GM21619 (cell line): ENCODE data around the gene CCDC171.

Source experiments
- ATAC-seq: cut with Tn5 transposase; IDR thresholded peaks from one replicate; pipeline ENCODE4 v1.9.1; 2021; ENCODE audit not compliant: unreplicated experiment

CCDC171 gene

GRCh38 chr9:15856591-15856990 lies 303.7 kb downstream of the CCDC171 start:
- ATAC-seq, result no peak

GRCh38 chr9:15867334-15867733 lies 314.5 kb downstream of the CCDC171 start:
- ATAC-seq, result no peak

GRCh38 chr9:15867988-15868387 lies 315.1 kb downstream of the CCDC171 start:
- no peak for ATAC-seq

- ATAC-seq, result peak; percentile 66
Observed at GRCh38 chr9:15873573-15874177, 320.8 kb downstream of the CCDC171 start.

GRCh38 chr9:15882328-15882727 lies 329.5 kb downstream of the CCDC171 start:
- ATAC-seq, result no peak

GRCh38 chr9:15882883-15883282 lies 330.0 kb downstream of the CCDC171 start:
- ATAC-seq, result no peak

GRCh38 chr9:15885464-15885863 lies 332.6 kb downstream of the CCDC171 start:
- no peak for ATAC-seq

DNA sequence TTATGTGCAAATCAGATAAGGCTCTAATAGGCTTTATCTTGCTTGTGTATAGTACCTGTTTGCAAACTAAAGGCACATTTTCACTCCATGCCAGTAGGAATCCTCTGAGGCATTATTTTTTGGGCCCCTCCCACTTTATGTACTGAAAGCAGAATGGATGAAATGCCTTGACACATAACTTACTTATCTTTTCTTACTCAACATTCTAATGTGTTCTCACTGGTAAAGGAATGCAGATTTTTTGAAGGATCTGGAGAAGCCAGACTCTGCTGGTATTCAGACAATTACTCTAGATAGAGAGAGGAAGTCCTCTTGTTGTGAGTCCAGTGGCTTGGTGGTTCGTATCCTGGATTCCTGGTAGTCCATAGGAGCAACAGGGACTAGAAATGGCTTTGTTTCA lies 336.7 kb downstream of the CCDC171 start:
- no peak for ATAC-seq

DNA sequence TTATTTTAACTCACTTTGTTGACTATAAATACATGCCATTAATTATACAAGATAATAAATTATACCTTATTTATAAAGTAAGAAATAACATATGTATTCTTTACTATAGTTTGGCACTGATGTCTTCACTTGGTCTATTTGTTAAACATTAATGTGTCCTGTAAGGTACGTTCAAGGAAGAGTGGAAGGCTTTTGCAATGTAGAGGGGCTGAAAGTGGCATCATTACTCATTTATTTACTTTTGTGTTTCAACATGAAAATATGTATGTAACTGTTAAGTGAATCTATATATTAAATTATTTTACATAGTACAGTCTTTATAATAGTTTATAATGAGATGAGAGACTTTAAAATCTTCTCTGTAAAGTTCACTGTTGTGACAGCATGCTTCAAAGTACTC lies 348.7 kb downstream of the CCDC171 start:
- ATAC-seq, result no peak

GRCh38 chr9:15909297-15909696 lies 356.5 kb downstream of the CCDC171 start:
- ATAC-seq, result no peak

GRCh38 chr9:15915711-15916110 lies 362.9 kb downstream of the CCDC171 start:
- no peak for ATAC-seq

- no peak for ATAC-seq
Observed at GRCh38 chr9:15927161-15927560, 374.3 kb downstream of the CCDC171 start.

GRCh38 chr9:15935661-15936305 lies 382.9 kb downstream of the CCDC171 start:
- no peak for ATAC-seq

DNA sequence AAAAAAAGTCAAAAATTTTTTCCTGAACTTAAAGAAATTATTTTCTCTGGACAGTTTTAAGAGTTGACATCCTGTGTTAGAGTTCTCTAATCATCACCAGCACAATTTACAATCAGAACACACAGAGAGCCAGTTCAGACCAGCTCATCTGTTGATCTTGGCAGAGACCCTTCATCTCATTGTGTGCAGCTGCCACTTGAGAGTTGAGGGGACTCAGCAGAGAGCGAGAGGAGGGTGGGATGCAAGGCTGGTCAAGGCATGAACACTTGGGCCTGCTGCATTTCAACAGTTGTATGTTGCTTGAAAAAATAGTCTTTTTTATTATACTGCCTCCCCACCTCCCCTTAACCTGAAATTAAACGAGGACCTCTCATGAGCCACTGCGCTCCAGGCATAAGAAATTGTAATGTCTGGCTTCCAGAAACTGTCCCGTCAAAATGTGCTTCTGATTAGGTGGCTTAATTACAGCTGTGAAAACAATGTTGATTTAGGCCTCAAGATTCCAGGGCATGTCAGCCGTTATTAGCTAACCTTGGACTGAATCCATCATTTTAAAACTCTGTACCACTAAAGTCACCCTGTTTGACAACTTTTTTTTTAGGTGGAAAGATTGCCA lies 383.6 kb downstream of the CCDC171 start:
- no peak for ATAC-seq

- no peak for ATAC-seq
Observed at GRCh38 chr9:15942831-15943424, 390.1 kb downstream of the CCDC171 start.

DNA sequence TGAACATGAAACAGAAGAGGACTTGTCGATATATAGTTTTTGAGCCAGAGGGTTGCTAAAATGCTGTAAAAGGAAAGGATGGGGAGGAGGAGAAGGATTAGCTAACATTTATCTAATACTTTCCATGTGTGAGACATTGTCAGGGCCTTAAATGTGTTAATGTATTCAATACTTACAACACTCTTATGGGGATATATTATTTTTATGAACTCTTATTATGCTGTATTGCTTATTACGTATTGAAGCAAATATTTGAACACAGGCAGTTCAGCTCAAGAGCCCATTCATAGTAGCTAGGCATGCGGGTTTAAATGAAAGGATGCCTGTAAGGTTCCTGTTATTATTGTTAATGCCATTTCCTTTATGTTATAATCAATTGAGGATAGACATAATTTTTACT lies 391.5 kb downstream of the CCDC171 start:
- no peak for ATAC-seq

DNA sequence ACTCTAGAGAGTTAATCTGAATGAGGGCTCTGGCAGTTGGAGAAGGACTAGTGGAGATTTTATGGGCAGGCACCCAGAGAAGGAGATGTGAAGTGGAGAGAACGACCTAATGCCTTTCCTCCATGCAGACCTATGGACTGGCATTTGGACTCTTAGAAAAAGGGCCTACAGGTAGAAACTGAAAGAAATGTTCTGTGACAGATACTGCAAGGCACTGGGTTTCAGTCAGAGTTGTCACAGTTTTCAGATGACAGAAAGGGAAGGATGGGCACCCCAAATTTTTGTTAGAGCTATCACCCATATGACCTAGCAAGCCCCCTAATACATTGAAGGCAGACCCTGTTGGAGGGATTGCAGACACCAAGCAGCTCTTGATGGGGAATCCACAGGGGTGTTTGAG lies 406.8 kb downstream of the CCDC171 start:
- ATAC-seq, result no peak

DNA sequence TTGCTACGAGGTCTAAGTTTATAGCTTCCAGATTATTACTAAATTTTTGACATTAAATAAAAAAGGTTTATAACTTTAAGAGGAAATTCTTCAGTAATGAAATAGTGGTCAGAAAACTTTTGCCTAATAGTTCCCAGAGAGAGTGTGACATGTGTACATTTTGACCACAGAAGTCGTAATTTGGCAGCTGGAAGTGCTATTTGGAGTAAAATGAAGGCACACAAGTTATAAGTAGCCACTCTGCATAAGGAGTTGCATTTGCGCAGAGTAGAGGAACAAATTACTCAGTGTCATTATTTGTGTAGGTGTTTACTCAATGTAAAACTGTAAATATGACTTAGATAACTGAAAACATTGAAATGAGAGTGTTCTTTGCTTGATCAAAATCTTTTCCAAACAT lies 408.4 kb downstream of the CCDC171 start:
- ATAC-seq, result no peak

- ATAC-seq, result no peak
Observed at GRCh38 chr9:15965246-15965745, 412.5 kb downstream of the CCDC171 start.

GRCh38 chr9:15966471-15966870 lies 413.6 kb downstream of the CCDC171 start:
- no peak for ATAC-seq

GRCh38 chr9:15967068-15967467 lies 414.2 kb downstream of the CCDC171 start:
- no peak for ATAC-seq

DNA sequence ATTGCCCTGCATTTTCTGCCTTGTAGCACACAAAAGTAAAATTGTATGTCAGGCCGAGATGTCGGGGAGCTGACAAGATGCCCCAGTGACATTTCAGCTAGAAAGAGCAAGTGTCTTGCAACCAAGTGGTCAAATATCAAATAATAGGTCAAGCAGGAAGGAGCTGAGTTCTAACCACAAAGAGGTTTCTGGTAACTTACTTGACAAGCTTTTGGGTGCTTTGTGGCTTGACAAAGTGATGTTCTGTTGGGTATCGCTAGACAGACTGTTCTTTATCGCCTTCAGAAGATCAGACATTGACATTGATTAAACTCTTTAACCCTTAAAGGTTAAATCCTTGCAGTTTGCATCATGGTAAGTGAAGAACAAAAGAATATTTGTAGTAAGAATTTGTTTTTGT lies 419.9 kb downstream of the CCDC171 start:
- no peak for ATAC-seq
